HEK293 (cell line): Measurements from ENCODE around the gene H2BK1.
A peak's percentile ranks its signal among the peaks of the same experiment; 100 is the strongest.

Experiments used
- CTCF ChIA-PET: fragments of 350-600 bp; formaldehyde crosslinking; extraction: SDS; loops from one replicate; lab custom pipeline; 2021; ENCODE audit warnings: antibody characterized with exemption; lab: Yijun Ruan, JAX
- POLR2A ChIA-PET: fragments of 300-600 bp; formaldehyde crosslinking; extraction: SDS; loops from one replicate; lab custom pipeline; 2020; ENCODE audit warnings: antibody characterized with exemption, inconsistent platforms; lab: Yijun Ruan, JAX
- H3K27ac ChIP-seq: fragments of 200-500 bp; sonication (Bioruptor generic); 2 replicates; pipeline ENCODE4 v1.5.1; 2014; ENCODE audit warnings: low read depth, low read length, control low read depth, inconsistent platforms; ENCODE audit errors: extremely low read depth
- H3K36me3 ChIP-seq, 2 experiments: fragments of 200-500 bp in 1 of 2; sonication (Bioruptor generic) in 1 of 2; 1 replicate in 1 of 2; 2 replicates in 1 of 2; pipeline ENCODE4 v1.5.1; 2014 to 2017; ENCODE audit warnings: inconsistent platforms in 2 of 2, low read length in 2 of 2; ENCODE audit not compliant: control insufficient read depth in 2 of 2, insufficient read depth in 1 of 2
- H3K4me1 ChIP-seq: fragments of 200-500 bp; sonication (Bioruptor generic); 2 replicates; pipeline ENCODE4 v1.5.1; 2014; ENCODE audit warnings: mild to moderate bottlenecking, low read length, inconsistent platforms; ENCODE audit not compliant: control insufficient read depth, insufficient read depth
- H3K4me3 ChIP-seq: 2 replicates; pipeline ENCODE4 v1.5.1; 2011; ENCODE audit warnings: low read depth, mild to moderate bottlenecking, control low read depth, low read length, moderate library complexity
- H3K9me3 ChIP-seq: fragments of 200-500 bp; sonication (Bioruptor generic); 2 replicates; pipeline ENCODE4 v1.5.1; 2014; ENCODE audit warnings: low read depth, low read length, inconsistent platforms; ENCODE audit not compliant: control insufficient read depth, insufficient read depth
- GFI1B ChIP-seq: fragments of 450-650 bp; formaldehyde crosslinking; IDR thresholded peaks from 2 replicates; pipeline ENCODE4 v1.5.1; 2016; ENCODE audit warnings: missing biosample characterization, missing genetic modification characterization
- GLI4 ChIP-seq: fragments of 450-650 bp; formaldehyde crosslinking; IDR thresholded peaks from 2 replicates; pipeline ENCODE4 v1.5.1; 2016; ENCODE audit warnings: missing biosample characterization, missing genetic modification characterization
- KLF10 ChIP-seq: fragments of 450-650 bp; IDR thresholded peaks from 2 replicates; pipeline ENCODE4 v1.5.1; 2018; ENCODE audit warnings: missing biosample characterization, mild to moderate bottlenecking, missing genetic modification characterization
- KLF7 ChIP-seq: fragments of 450-650 bp; formaldehyde crosslinking; IDR thresholded peaks from 2 replicates; pipeline ENCODE4 v1.5.1; 2016; ENCODE audit warnings: missing biosample characterization, missing genetic modification characterization, borderline replicate concordance
- TRIM28 ChIP-seq: IDR thresholded peaks from 2 replicates; pipeline ENCODE4 v1.6.1; 2011; ENCODE audit warnings: low read length, control low read depth, borderline replicate concordance
- ZBTB20 ChIP-seq: fragments of 450-650 bp; formaldehyde crosslinking; IDR thresholded peaks from 2 replicates; pipeline ENCODE4 v1.5.1; 2016; ENCODE audit warnings: missing biosample characterization, missing genetic modification characterization
- ZBTB8A ChIP-seq: fragments of 450-650 bp; formaldehyde crosslinking; IDR thresholded peaks from 2 replicates; pipeline ENCODE4 v1.5.1; 2016; ENCODE audit warnings: missing biosample characterization, missing genetic modification characterization
- ZFHX2 ChIP-seq: fragments of 450-650 bp; formaldehyde crosslinking; conservative IDR thresholded peaks from 2 replicates; pipeline ENCODE4 v1.5.1; 2016; ENCODE audit warnings: missing biosample characterization, missing genetic modification characterization
- ZNF133 ChIP-seq: fragments of 450-650 bp; formaldehyde crosslinking; IDR thresholded peaks from 2 replicates; pipeline ENCODE4 v1.5.1; 2016; ENCODE audit warnings: missing biosample characterization, missing genetic modification characterization
- ZNF155 ChIP-seq: fragments of 450-650 bp; formaldehyde crosslinking; IDR thresholded peaks from 2 replicates; pipeline ENCODE4 v1.5.1; 2016; ENCODE audit warnings: missing biosample characterization, missing genetic modification characterization
- ZNF16 ChIP-seq: fragments of 450-650 bp; formaldehyde crosslinking; IDR thresholded peaks from 2 replicates; pipeline ENCODE4 v1.5.1; 2016; ENCODE audit warnings: low read depth, missing biosample characterization, missing genetic modification characterization
- ZNF354C ChIP-seq: fragments of 450-650 bp; formaldehyde crosslinking; IDR thresholded peaks from 2 replicates; pipeline ENCODE4 v1.5.1; 2016; ENCODE audit warnings: missing biosample characterization, missing genetic modification characterization, low read depth, borderline replicate concordance
- ZNF37A ChIP-seq: fragments of 450-650 bp; IDR thresholded peaks from 2 replicates; pipeline ENCODE4 v1.5.1; 2018; ENCODE audit warnings: missing biosample characterization, missing genetic modification characterization
- ZNF433 ChIP-seq: fragments of 450-650 bp; formaldehyde crosslinking; IDR thresholded peaks from 2 replicates; pipeline ENCODE4 v1.5.1; 2016; ENCODE audit warnings: missing biosample characterization, missing genetic modification characterization, low read depth
- ZNF585B ChIP-seq: fragments of 450-650 bp; formaldehyde crosslinking; IDR thresholded peaks from 2 replicates; pipeline ENCODE4 v1.5.1; 2016; ENCODE audit warnings: missing biosample characterization, missing genetic modification characterization
- ZNF610 ChIP-seq: fragments of 450-650 bp; formaldehyde crosslinking; IDR thresholded peaks from 2 replicates; pipeline ENCODE4 v1.5.1; 2016; ENCODE audit warnings: missing biosample characterization, missing genetic modification characterization, borderline replicate concordance
- ZNF677 ChIP-seq: fragments of 450-650 bp; IDR thresholded peaks from 2 replicates; pipeline ENCODE4 v1.5.0; 2018; ENCODE audit warnings: missing biosample characterization, mild to moderate bottlenecking, missing genetic modification characterization, moderate library complexity
- ZNF785 ChIP-seq: fragments of 450-650 bp; formaldehyde crosslinking; IDR thresholded peaks from 2 replicates; pipeline ENCODE4 v1.5.1; 2016; ENCODE audit warnings: missing biosample characterization, missing genetic modification characterization
- TF ChIP-seq, protein P1 (sequence below): fragments of 450-650 bp; formaldehyde crosslinking; IDR thresholded peaks from 2 replicates; pipeline ENCODE4 v1.5.1; 2016; ENCODE audit warnings: missing biosample characterization, missing genetic modification characterization
- TF ChIP-seq, protein P2 (sequence below): fragments of 450-650 bp; formaldehyde crosslinking; optimal IDR thresholded peaks from 2 replicates; pipeline ENCODE3; 2016; ENCODE audit warnings: missing biosample characterization, mild to moderate bottlenecking, missing genetic modification characterization
- TF ChIP-seq, protein P3 (sequence below): fragments of 450-650 bp; IDR thresholded peaks from 2 replicates; pipeline ENCODE4 v1.5.1; 2018; ENCODE audit warnings: missing biosample characterization, mild to moderate bottlenecking, missing genetic modification characterization
- TF ChIP-seq, protein P4 (sequence below): fragments of 450-650 bp; formaldehyde crosslinking; IDR thresholded peaks from 2 replicates; pipeline ENCODE4 v1.5.1; 2017; ENCODE audit warnings: missing biosample characterization, missing genetic modification characterization
- TF ChIP-seq, protein P5 (sequence below): fragments of 450-650 bp; formaldehyde crosslinking; IDR thresholded peaks from 2 replicates; pipeline ENCODE4 v1.5.1; 2016; ENCODE audit warnings: missing biosample characterization, missing genetic modification characterization
- TF ChIP-seq, protein P6 (sequence below): fragments of 450-650 bp; formaldehyde crosslinking; IDR thresholded peaks from 2 replicates; pipeline ENCODE4 v1.5.1; 2016; ENCODE audit warnings: missing biosample characterization, missing genetic modification characterization
- TF ChIP-seq, protein P7 (sequence below): fragments of 450-650 bp; formaldehyde crosslinking; IDR thresholded peaks from 2 replicates; pipeline ENCODE4 v1.5.1; 2016; ENCODE audit warnings: missing biosample characterization, missing genetic modification characterization

Gene H2BK1

DNA sequence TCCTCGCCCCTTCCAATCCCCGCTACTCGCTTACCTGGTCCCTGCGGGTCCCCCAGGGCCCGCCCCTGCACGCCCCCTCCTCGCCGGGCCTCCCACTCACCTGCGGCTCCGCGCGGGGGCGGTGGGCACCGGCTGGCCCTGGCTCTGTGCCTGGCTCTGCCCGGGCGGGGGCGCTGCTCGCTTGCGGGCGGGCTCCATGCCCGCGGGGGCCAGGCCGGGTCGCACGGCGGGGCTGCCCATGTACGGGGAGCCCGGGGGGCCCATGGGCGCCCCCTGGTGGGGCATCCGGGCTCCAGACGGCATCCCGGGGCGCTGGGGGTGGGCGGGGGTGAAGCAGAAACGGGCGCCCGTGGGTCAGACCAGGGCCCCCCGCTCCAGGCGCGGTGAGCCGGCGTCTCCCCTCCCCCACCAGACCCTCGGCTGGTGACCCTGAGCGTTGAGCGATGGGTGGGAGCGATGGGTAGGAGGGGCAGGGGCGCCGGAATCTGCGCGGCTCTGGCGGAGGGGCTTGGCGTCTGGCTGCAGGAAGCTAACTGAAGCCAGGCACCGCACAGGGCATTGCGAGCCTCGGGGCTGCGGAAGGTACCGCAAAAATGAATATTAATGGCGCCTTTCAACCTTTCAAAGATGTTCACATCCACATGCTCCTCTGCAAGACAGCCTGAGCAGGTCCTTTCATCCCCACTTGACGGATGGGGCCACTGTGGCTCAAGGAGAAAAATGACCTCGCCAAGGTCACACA lies 35.2 kb upstream of the H2BK1 start:
- H3K4me1 ChIP-seq, result peaks cover 3% of the 10 kb centered on the region; the same call in 1 of the 2 replicates
- no peak overlapping the region for H3K27ac ChIP-seq
- peaks cover 0 to 26% of the 10 kb centered on the region in 2 experiments; a peak in 1 of 3 replicates for H3K36me3 ChIP-seq
- POLR2A ChIA-PET, result interaction anchor here (0.8 to 4.1 kb wide), 3 partner anchors 9 to 18 kb away, joined by 3 to 23 read pairs (median 4); partner anchors contain the start of genes ABCF2 and CHPF2
- CTCF ChIA-PET, result interaction anchor here (0.5 to 4.6 kb wide), 17 partner anchors 9 to 1482 kb away, joined by 3 to 43 read pairs (median 5); partner anchors contain the start of genes ABCF2 and CHPF2
- H3K4me3 ChIP-seq, result peak overlapping the region; percentile 13
- H3K9me3 ChIP-seq, result no peaks in the 10 kb centered on the region
- TF ChIP-seq ZNF133 (tag by site-specific recombination), result no peak
- no peak for TF ChIP-seq ZNF433 (tag by site-specific recombination)
- no peak for TF ChIP-seq GLI4 (tag by site-specific recombination)
- no peak for TF ChIP-seq TRIM28
- TF ChIP-seq, protein P1, sequence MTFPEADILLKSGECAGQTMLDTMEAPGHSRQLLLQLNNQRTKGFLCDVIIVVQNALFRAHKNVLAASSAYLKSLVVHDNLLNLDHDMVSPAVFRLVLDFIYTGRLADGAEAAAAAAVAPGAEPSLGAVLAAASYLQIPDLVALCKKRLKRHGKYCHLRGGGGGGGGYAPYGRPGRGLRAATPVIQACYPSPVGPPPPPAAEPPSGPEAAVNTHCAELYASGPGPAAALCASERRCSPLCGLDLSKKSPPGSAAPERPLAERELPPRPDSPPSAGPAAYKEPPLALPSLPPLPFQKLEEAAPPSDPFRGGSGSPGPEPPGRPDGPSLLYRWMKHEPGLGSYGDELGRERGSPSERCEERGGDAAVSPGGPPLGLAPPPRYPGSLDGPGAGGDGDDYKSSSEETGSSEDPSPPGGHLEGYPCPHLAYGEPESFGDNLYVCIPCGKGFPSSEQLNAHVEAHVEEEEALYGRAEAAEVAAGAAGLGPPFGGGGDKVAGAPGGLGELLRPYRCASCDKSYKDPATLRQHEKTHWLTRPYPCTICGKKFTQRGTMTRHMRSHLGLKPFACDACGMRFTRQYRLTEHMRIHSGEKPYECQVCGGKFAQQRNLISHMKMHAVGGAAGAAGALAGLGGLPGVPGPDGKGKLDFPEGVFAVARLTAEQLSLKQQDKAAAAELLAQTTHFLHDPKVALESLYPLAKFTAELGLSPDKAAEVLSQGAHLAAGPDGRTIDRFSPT (tag by site-specific recombination), result no peak
- TF ChIP-seq ZFHX2 (tag by site-specific recombination), result peak; percentile 98
- TF ChIP-seq, protein P2, sequence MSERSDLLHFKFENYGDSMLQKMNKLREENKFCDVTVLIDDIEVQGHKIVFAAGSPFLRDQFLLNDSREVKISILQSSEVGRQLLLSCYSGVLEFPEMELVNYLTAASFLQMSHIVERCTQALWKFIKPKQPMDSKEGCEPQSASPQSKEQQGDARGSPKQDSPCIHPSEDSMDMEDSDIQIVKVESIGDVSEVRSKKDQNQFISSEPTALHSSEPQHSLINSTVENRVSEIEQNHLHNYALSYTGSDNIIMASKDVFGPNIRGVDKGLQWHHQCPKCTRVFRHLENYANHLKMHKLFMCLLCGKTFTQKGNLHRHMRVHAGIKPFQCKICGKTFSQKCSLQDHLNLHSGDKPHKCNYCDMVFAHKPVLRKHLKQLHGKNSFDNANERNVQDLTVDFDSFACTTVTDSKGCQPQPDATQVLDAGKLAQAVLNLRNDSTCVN, result peak; percentile 31
- TF ChIP-seq ZNF354C, result no peak
- TF ChIP-seq, protein P3, sequence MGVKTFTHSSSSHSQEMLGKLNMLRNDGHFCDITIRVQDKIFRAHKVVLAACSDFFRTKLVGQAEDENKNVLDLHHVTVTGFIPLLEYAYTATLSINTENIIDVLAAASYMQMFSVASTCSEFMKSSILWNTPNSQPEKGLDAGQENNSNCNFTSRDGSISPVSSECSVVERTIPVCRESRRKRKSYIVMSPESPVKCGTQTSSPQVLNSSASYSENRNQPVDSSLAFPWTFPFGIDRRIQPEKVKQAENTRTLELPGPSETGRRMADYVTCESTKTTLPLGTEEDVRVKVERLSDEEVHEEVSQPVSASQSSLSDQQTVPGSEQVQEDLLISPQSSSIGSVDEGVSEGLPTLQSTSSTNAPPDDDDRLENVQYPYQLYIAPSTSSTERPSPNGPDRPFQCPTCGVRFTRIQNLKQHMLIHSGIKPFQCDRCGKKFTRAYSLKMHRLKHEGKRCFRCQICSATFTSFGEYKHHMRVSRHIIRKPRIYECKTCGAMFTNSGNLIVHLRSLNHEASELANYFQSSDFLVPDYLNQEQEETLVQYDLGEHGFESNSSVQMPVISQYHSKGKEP, result 0 out of 2 replicates have a peak, but pooled peaks have one; percentile 15
- no peak for TF ChIP-seq ZNF785
- TF ChIP-seq ZBTB8A (tag by site-specific recombination), result peak; percentile 82
- TF ChIP-seq ZNF585B (tag by site-specific recombination), result no peak
- no peak for TF ChIP-seq ZNF16 (tag by site-specific recombination)
- TF ChIP-seq ZNF677 (tag by site-specific recombination), result no peak
- TF ChIP-seq, protein P4, sequence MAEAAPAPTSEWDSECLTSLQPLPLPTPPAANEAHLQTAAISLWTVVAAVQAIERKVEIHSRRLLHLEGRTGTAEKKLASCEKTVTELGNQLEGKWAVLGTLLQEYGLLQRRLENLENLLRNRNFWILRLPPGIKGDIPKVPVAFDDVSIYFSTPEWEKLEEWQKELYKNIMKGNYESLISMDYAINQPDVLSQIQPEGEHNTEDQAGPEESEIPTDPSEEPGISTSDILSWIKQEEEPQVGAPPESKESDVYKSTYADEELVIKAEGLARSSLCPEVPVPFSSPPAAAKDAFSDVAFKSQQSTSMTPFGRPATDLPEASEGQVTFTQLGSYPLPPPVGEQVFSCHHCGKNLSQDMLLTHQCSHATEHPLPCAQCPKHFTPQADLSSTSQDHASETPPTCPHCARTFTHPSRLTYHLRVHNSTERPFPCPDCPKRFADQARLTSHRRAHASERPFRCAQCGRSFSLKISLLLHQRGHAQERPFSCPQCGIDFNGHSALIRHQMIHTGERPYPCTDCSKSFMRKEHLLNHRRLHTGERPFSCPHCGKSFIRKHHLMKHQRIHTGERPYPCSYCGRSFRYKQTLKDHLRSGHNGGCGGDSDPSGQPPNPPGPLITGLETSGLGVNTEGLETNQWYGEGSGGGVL (tag by site-specific recombination), result no peak
- TF ChIP-seq KLF7 (tag by site-specific recombination), result no peak
- TF ChIP-seq ZNF155 (tag by site-specific recombination), result no peak
- TF ChIP-seq KLF10, result no peak
- TF ChIP-seq ZNF610 (tag by site-specific recombination), result no peak
- TF ChIP-seq, protein P5, sequence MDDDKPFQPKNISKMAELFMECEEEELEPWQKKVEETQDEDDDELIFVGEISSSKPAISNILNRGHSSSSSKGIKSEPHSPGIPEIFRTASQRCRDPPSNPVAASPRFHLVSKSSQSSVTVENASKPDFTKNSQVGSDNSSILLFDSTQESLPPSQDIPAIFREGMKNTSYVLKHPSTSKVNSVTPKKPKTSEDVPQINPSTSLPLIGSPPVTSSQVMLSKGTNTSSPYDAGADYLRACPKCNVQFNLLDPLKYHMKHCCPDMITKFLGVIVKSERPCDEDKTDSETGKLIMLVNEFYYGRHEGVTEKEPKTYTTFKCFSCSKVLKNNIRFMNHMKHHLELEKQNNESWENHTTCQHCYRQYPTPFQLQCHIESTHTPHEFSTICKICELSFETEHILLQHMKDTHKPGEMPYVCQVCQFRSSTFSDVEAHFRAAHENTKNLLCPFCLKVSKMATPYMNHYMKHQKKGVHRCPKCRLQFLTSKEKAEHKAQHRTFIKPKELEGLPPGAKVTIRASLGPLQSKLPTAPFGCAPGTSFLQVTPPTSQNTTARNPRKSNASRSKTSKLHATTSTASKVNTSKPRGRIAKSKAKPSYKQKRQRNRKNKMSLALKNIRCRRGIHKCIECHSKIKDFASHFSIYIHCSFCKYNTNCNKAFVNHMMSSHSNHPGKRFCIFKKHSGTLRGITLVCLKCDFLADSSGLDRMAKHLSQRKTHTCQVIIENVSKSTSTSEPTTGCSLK (tag by site-specific recombination), result no peak
- TF ChIP-seq, protein P6, sequence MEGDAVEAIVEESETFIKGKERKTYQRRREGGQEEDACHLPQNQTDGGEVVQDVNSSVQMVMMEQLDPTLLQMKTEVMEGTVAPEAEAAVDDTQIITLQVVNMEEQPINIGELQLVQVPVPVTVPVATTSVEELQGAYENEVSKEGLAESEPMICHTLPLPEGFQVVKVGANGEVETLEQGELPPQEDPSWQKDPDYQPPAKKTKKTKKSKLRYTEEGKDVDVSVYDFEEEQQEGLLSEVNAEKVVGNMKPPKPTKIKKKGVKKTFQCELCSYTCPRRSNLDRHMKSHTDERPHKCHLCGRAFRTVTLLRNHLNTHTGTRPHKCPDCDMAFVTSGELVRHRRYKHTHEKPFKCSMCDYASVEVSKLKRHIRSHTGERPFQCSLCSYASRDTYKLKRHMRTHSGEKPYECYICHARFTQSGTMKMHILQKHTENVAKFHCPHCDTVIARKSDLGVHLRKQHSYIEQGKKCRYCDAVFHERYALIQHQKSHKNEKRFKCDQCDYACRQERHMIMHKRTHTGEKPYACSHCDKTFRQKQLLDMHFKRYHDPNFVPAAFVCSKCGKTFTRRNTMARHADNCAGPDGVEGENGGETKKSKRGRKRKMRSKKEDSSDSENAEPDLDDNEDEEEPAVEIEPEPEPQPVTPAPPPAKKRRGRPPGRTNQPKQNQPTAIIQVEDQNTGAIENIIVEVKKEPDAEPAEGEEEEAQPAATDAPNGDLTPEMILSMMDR (tag by site-specific recombination), result 0 out of 2 replicates have a peak, but pooled peaks have one; percentile 19
- TF ChIP-seq, protein P7, sequence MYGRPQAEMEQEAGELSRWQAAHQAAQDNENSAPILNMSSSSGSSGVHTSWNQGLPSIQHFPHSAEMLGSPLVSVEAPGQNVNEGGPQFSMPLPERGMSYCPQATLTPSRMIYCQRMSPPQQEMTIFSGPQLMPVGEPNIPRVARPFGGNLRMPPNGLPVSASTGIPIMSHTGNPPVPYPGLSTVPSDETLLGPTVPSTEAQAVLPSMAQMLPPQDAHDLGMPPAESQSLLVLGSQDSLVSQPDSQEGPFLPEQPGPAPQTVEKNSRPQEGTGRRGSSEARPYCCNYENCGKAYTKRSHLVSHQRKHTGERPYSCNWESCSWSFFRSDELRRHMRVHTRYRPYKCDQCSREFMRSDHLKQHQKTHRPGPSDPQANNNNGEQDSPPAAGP (tag by site-specific recombination), result no peak
- peak; percentile 44; the same call in 1 of the 2 replicates for TF ChIP-seq ZBTB20 (tag by site-specific recombination)
- no peak for TF ChIP-seq GFI1B
- no peak for TF ChIP-seq ZNF37A (tag by site-specific recombination)
